ENCODE data around the gene MYO10.
A peak's percentile ranks its signal among the peaks of the same experiment; 100 is the strongest.

The MYO10 gene

GRCh38 chr5:16803831-16804230 is 132.3 kb downstream of the MYO10 start:
- ATAC-seq: no peak
- TF ChIP-seq ISL1 (CRISPR knock-in tag; IDR thresholded peaks at IDR 0.05) (no peak), ARNTL (CRISPR knock-in tag; IDR thresholded peaks at IDR 0.05; ENCODE audit: borderline replicate concordance, low read depth) (no peak), CSDC2 (CRISPR knock-in tag; IDR thresholded peaks at IDR 0.05) (no peak), TOX (CRISPR knock-in tag; IDR thresholded peaks at IDR 0.05; ENCODE audit: borderline replicate concordance) (no peak)

DNA sequence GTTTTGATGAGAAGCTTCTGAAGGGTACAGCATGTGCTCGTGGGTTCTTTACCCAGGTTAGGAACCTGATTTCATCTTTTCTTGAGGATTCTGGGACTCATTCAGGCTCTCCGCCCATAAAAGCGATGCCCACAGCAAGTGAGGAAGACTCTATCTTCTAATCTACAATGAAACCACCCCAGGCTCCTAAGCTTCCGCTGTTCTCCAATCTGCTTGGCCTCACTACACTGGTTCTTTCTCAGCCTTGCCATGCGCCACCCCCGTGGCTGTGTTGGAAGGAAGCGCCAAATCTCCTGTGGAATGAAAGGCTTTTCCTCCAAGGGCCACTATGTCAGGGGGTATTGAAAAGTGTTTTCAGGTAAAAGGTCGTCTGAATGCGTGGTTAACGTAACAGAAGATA is 135.6 kb downstream of the MYO10 start:
- TF ChIP-seq CSDC2 (CRISPR knock-in tag; IDR thresholded peaks at IDR 0.05) (no peak), ARNTL (CRISPR knock-in tag; IDR thresholded peaks at IDR 0.05; ENCODE audit: borderline replicate concordance, low read depth) (no peak), ISL1 (CRISPR knock-in tag; IDR thresholded peaks at IDR 0.05) (no peak), ZNF8 (CRISPR knock-in tag; IDR thresholded peaks at IDR 0.05) (no peak), BACH2 (CRISPR knock-in tag; IDR thresholded peaks at IDR 0.05; ENCODE audit: borderline replicate concordance) (no peak), ZNF565 (CRISPR knock-in tag; conservative IDR thresholded peaks at IDR 0.05; ENCODE audit: low read depth) (no peak)
- TF ChIP-seq, protein P1, sequence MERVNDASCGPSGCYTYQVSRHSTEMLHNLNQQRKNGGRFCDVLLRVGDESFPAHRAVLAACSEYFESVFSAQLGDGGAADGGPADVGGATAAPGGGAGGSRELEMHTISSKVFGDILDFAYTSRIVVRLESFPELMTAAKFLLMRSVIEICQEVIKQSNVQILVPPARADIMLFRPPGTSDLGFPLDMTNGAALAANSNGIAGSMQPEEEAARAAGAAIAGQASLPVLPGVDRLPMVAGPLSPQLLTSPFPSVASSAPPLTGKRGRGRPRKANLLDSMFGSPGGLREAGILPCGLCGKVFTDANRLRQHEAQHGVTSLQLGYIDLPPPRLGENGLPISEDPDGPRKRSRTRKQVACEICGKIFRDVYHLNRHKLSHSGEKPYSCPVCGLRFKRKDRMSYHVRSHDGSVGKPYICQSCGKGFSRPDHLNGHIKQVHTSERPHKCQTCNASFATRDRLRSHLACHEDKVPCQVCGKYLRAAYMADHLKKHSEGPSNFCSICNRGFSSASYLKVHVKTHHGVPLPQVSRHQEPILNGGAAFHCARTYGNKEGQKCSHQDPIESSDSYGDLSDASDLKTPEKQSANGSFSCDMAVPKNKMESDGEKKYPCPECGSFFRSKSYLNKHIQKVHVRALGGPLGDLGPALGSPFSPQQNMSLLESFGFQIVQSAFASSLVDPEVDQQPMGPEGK (CRISPR knock-in tag; IDR thresholded peaks at IDR 0.05; ENCODE audit: borderline replicate concordance): no peak
- no peak for ATAC-seq

- no peak for ATAC-seq
- TF ChIP-seq BACH2 (CRISPR knock-in tag; IDR thresholded peaks at IDR 0.05; ENCODE audit: borderline replicate concordance) (no peak), RARB (CRISPR knock-in tag; IDR thresholded peaks at IDR 0.05) (no peak), TCF4 (CRISPR knock-in tag; IDR thresholded peaks at IDR 0.05; ENCODE audit: borderline replicate concordance) (peak; percentile 39; the same call in 1 of the 2 replicates)
Observed at GRCh38 chr5:16799796-16800195, 136.3 kb downstream of the MYO10 start.

DNA sequence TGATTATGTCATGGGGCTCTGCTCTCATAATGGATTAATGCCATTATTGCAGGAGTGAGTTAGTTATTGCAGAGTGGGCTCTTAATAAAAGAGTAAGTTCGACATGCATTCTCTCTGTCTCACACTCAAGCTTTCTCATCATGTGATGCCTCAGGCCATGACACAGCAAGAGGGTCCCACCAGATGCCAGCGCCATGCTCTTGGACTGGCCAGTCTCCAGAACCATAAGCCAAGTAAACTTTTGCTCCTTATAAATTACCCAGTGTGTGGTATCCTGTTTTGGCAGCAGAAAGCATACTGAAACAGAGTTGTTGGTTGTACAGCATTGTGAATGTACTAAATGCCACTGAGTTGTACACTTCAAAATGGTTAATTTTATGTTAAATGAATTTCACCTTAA is 138.1 kb downstream of the MYO10 start:
- no peak for TF ChIP-seq ZFP30 (CRISPR knock-in tag; IDR thresholded peaks at IDR 0.05)
- TF ChIP-seq ISL1 (CRISPR knock-in tag; IDR thresholded peaks at IDR 0.05): no peak
- TF ChIP-seq, protein P1 (CRISPR knock-in tag; IDR thresholded peaks at IDR 0.05; ENCODE audit: borderline replicate concordance): no peak
- TF ChIP-seq TCF4 (CRISPR knock-in tag; IDR thresholded peaks at IDR 0.05; ENCODE audit: borderline replicate concordance): no peak
- TF ChIP-seq OSR1 (CRISPR knock-in tag; IDR thresholded peaks at IDR 0.05): no peak
- TF ChIP-seq TOX (CRISPR knock-in tag; IDR thresholded peaks at IDR 0.05; ENCODE audit: borderline replicate concordance): no peak
- TF ChIP-seq SNAI2 (CRISPR knock-in tag; IDR thresholded peaks at IDR 0.05): no peak
- TF ChIP-seq ZC3H10 (CRISPR knock-in tag; IDR thresholded peaks at IDR 0.05): no peak
- TF ChIP-seq ZNF565 (CRISPR knock-in tag; conservative IDR thresholded peaks at IDR 0.05; ENCODE audit: low read depth): no peak
- TF ChIP-seq PPARA (CRISPR knock-in tag; IDR thresholded peaks at IDR 0.05; ENCODE audit: borderline replicate concordance): no peak
- TF ChIP-seq, protein P2, sequence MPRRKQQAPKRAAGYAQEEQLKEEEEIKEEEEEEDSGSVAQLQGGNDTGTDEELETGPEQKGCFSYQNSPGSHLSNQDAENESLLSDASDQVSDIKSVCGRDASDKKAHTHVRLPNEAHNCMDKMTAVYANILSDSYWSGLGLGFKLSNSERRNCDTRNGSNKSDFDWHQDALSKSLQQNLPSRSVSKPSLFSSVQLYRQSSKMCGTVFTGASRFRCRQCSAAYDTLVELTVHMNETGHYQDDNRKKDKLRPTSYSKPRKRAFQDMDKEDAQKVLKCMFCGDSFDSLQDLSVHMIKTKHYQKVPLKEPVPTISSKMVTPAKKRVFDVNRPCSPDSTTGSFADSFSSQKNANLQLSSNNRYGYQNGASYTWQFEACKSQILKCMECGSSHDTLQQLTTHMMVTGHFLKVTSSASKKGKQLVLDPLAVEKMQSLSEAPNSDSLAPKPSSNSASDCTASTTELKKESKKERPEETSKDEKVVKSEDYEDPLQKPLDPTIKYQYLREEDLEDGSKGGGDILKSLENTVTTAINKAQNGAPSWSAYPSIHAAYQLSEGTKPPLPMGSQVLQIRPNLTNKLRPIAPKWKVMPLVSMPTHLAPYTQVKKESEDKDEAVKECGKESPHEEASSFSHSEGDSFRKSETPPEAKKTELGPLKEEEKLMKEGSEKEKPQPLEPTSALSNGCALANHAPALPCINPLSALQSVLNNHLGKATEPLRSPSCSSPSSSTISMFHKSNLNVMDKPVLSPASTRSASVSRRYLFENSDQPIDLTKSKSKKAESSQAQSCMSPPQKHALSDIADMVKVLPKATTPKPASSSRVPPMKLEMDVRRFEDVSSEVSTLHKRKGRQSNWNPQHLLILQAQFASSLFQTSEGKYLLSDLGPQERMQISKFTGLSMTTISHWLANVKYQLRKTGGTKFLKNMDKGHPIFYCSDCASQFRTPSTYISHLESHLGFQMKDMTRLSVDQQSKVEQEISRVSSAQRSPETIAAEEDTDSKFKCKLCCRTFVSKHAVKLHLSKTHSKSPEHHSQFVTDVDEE (CRISPR knock-in tag; IDR thresholded peaks at IDR 0.05): no peak
- no peak for TF ChIP-seq CSDC2 (CRISPR knock-in tag; IDR thresholded peaks at IDR 0.05)
- no peak for TF ChIP-seq POU6F1 (CRISPR knock-in tag; IDR thresholded peaks at IDR 0.05; ENCODE audit: borderline replicate concordance, low read depth)
- no peak for TF ChIP-seq CREB5 (CRISPR knock-in tag; IDR thresholded peaks at IDR 0.05; ENCODE audit: low read depth)
- TF ChIP-seq ZNF8 (CRISPR knock-in tag; IDR thresholded peaks at IDR 0.05): no peak
- ATAC-seq: no peak
